Glomerular endothelial cell (primary cell): ENCODE results near the gene ATP1B3. TPM values are rescaled to one million over a fixed set of nuclear protein-coding genes. Genes with fewer than 3 reads are reported as not detected.

Source experiments
- total RNA-seq: library from RNA; depleted of rRNA; stranded (reverse); fragments of >200 nt; gene quantifications from 2 replicates; pipeline ENCODE4 v1.2.3, GENCODE V29; 2015

ATP1B3 gene
- total RNA-seq, 1 donor from 2014 or later = 232 TPM

Other genes with a start within 250 kb of the ATP1B3 start
- gene RNF7, start 138.3 kb upstream of the ATP1B3 start, total RNA-seq = 110 and 184 TPM in 2 replicates
- gene GRK7, start 113.2 kb upstream of the ATP1B3 start, total RNA-seq = not detected in 2 replicates